GM12891 (cell line): Measurements from ENCODE around the gene LILRA2.

Source experiments
- POLR2A ChIP-seq: IDR thresholded peaks from 2 replicates; pipeline ENCODE4 v1.6.1; 2011; ENCODE audit warnings: low read depth, low read length, control low read depth
- POLR2AphosphoS5 ChIP-seq: IDR thresholded peaks from 2 replicates; pipeline ENCODE4 v1.6.1; 2011; ENCODE audit warnings: low read depth, low read length, control low read depth
- SPI1 ChIP-seq: IDR thresholded peaks from 2 replicates; pipeline ENCODE4 v1.6.1; 2011; ENCODE audit warnings: low read depth, low read length, control low read depth
- TAF1 ChIP-seq: IDR thresholded peaks from 2 replicates; pipeline ENCODE4 v1.6.1; 2011; ENCODE audit warnings: low read depth, low read length, control low read depth

DNA sequence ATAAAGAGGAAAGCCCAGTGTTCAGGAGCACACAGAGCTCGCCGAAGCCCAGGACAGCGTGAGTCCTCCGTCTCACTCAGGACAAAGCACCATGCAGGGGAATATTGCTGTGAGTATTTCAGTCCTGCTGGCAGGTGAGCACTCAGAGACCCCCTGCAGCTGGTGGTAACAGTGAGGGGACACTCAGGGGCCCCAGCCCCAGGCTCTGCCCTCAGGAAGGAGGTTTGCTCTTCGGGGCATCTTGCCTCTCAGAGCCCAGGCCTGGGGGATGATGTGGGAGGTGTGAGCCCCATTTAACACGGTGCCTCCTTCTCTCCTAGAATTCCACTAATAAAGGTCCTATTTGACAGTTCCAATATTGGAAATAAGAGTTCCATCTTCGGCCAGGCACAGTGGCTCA is 34.6 kb downstream of the LILRA2 start:
- TF ChIP-seq SPI1 = no peak
- no peak for TF ChIP-seq POLR2A
- no peak for TF ChIP-seq TAF1
- no peak for TF ChIP-seq POLR2AphosphoS5
